ACHN (cell line): ENCODE data around the gene RIOX2.
"Not testable (repeated sequence)": the region's sequence is repeated elsewhere in the genome, so short reads cannot be mapped to it uniquely, and the experiment has no call there.

ENCODE experiments used
- DNase-seq: peaks from one replicate; pipeline ENCODE4 v3.0.0-alpha.2; 2015
- in situ Hi-C: cut with HindIII; loops from 2 replicates; pipeline ENCODE4 v1.10.0; 2017; ENCODE audit warnings: low sequenced_read_pairs, low pct_ligation_motif_present, low pct_unique_long_range_greater_than_20kb

Gene RIOX2

GRCh38 chr3:97934980-97935695 lies 37.1 kb downstream of the RIOX2 start:
- no peak for DNase-seq

GRCh38 chr3:97932387-97932801 lies 39.8 kb downstream of the RIOX2 start:
- in situ Hi-C loops = no loop called here
- DNase-seq = no peak

More at GRCh38 chr3:97934980-97935695, 37.1 kb downstream of the RIOX2 start:
- in situ Hi-C loops = no loop called here

DNA sequence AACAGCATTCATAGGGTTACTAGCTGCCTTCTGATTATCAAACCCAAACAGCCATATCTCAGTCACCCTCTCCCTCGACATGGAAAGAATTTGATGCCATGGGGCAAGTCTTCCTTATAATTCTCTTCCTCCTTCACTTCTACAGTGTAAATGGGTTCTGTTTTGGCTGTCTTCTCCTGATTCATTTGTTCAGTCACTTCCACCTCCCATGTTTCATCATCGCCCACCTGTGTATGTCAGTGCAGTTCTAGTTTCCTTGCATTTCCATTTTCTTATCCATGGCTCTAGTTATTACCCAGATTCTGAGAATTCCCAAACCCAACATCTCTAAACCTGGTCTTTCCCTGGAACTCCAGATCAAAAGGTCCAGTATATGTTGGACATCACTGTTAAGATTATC lies 41.0 kb downstream of the RIOX2 start:
- in situ Hi-C loops = no loop called here
- no peak for DNase-seq

GRCh38 chr3:97930018-97930417 lies 42.2 kb downstream of the RIOX2 start:
- DNase-seq = no peak
- in situ Hi-C loops = no loop called here

DNA sequence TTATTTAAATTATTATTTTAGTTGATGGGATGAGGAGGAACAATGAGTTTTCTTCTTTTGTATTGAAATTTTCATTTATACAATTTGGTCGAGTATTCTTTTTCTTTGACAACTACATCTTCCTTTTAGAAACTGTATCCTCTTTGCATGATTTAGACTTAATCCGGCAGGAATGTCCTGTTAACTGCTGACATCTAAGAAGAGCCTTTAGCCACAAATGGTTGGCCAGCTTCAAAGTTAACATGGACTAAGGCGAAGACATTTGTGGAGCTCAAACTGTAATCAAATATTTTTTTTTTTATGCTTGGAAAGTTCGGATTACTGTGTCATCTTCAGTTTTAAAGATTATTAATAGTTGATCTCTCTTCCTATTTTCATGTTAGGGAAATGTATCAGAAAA lies 43.2 kb downstream of the RIOX2 start:
- DNase-seq = no peak
- in situ Hi-C loops = no loop called here

- in situ Hi-C loops = no loop called here
- DNase-seq = no peak
These were observed 44.5 kb downstream of the RIOX2 start for GRCh38 chr3:97927704-97928103.

GRCh38 chr3:97917813-97918536 lies 54.3 kb downstream of the RIOX2 start:
- in situ Hi-C loops = no loop called here

GRCh38 chr3:97916576-97916975 lies 55.7 kb downstream of the RIOX2 start:
- DNase-seq = no peak
- in situ Hi-C loops = no loop called here

More at GRCh38 chr3:97917813-97918536, 54.3 kb downstream of the RIOX2 start:
- no peak for DNase-seq

- in situ Hi-C loops = no loop called here
- DNase-seq = no peak
These were observed 57.8 kb downstream of the RIOX2 start for GRCh38 chr3:97914388-97914787.

GRCh38 chr3:97911459-97911858 lies 60.8 kb downstream of the RIOX2 start:
- in situ Hi-C loops = no loop called here

GRCh38 chr3:97910931-97911351 lies 61.3 kb downstream of the RIOX2 start:
- DNase-seq = no peak
- in situ Hi-C loops = no loop called here

More at GRCh38 chr3:97911459-97911858, 60.8 kb downstream of the RIOX2 start:
- DNase-seq = no peak

DNA sequence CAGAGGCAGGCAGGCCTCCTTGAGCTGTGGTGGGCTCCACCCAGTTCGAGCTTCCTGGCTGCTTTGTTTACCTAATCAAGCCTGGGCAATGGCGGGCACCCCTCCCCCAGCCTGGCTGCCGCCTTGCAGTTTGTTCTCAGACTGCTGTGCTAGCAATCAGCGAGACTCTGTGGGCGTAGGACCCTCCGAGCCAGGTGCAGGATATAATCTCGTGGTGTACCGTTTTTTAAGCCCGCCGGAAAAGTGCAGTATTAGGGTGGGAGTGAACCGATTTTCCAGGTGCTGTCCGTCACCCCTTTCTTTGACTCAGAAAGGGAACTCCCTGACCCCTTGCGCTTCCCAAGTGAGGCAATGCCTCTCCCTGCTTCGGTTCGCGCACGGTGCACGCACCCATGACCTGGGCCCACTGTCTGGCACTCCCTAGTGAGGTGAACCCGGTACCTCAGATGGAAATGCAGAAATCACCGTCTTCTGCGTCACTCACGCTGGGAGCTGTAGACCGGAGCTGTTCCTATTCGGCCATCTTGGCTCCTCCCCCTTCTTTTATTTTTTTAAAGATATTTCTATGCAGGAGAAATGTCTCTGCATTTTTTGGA lies 61.9 kb downstream of the RIOX2 start:
- in situ Hi-C loops, DNase-seq: not testable (repeated sequence)

GRCh38 chr3:97909830-97910229 lies 62.4 kb downstream of the RIOX2 start:
- in situ Hi-C loops, DNase-seq: not testable (repeated sequence)

DNA sequence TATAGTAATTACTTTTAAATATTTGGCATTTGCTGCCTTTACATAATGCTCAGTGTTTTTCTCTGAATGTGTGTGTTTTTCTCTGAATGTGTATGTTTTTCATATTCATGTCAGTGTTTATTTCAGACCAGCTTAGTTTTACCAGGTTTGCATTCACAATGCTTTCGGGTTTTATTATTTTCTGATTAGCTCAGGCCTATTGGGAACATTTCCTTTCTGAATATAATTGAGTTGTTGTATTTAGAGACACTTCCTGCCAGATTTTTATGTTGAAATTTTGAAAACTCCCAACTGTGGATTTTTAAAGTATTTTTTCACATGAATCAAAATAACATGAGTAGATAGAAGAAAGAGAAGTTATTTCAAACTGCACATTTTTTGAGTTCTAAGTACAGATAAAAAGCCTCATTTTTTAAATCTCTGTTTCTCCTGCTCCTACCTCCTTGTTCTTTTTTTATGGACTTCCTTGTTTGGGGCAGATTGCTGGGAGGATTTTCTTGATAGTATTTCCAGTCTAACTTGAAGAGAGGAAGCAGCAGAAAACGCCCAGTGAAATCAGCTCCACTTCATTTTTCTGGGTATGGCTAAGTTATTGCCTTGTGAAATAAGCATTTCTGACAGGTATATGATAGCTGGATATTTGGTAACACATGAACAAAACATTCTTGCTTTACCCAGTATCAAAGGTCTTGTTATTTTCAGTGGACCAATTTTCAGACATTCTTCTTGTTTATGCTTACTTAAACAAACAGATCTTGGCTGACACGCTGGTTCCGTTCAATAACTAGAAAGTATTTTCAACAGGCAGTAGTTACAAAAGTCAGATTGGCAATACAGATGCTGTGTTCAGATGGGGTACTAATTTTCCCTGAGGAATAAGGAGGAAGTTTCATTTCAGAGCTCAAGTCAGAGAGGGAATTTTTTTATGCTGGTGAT lies 70.7 kb downstream of the RIOX2 start:
- in situ Hi-C loops = no loop called here
- DNase-seq = no peak

DNA sequence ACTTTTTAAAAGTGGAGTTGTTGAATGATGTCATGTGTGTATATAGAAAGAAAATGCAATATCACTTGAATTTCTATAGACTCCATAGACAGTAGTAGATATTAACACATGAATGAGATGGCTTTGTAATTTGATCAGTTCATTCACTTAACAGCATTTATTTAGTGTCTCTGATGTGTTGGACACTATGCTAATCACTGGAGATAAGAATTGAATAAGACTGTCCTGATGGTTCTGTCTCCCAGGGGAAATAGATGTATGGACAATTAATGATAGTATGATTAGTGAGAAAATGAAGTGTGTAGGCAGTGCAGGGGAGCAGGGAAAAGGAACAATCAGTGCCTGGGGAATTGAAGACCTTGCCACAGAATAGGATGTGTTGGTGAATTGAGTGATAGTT lies 72.9 kb downstream of the RIOX2 start:
- in situ Hi-C loops = no loop called here

DNA sequence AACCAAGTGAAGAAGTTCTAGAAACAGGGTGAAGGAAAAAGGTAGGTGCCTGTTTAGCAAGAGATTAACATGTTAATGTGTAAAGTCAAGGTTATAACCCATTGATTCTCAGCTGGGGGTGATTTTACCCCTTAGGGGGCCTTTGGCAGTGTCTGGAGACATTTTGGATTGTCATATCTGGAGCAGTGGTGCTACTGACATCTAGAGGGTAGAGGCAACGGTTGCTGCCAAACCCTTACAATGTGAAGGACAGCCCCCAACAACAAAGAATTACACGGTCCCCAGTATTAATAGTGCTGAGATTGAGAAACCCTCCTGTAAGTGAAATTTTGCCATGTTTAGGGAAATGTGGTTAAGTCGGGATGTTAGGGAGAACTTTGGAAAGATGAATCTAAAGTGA lies 75.7 kb downstream of the RIOX2 start:
- no peak for DNase-seq
- in situ Hi-C loops = no loop called here

More for the DNA sequence above, 72.9 kb downstream of the RIOX2 start:
- no peak for DNase-seq

- DNase-seq = no peak
- in situ Hi-C loops = no loop called here
These were observed 76.1 kb downstream of the RIOX2 start for GRCh38 chr3:97896129-97896528.

DNA sequence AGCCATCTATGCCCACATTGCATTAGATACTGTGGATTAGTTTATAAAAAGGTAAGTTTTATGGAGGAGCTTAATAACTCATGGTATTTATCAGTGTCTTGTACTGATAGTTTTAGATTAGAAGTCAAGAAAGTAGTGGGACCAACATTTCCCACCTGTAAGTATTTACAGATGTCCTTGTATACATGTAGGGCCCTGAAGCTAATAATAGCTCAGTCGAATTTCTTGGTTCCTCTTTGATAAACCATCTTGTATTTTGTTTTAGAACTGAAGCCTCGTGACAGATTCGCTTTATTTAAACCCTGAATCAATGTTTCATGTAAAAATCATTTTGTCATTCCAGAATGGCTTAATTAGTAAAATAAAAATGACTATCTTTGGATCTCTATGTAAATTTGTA lies 77.0 kb downstream of the RIOX2 start:
- DNase-seq = no peak
- in situ Hi-C loops = no loop called here

- in situ Hi-C loops = no loop called here
- DNase-seq = no peak
These were observed 79.4 kb downstream of the RIOX2 start for GRCh38 chr3:97892852-97893251.
